Suprapubic skin (tissue), 4 donors: ENCODE measurements around the gene RALGPS1. TPM values are rescaled to one million over a fixed set of nuclear protein-coding genes. Genes with fewer than 3 reads are reported as not detected.

Experiments
- DNase-seq, 2 donors: peaks; one replicate each; pipeline ENCODE4 v3.0.0-alpha.2; 2019; ENCODE audit warnings: low spot score in 2 of 2
- H3K27ac ChIP-seq: fragments of 200-600 bp; sonication (generic); one replicate; pipeline ENCODE4 v1.5.1; 2019
- H3K27me3 ChIP-seq: fragments of 200-600 bp; sonication (generic); one replicate; pipeline ENCODE4 v1.5.1; 2019
- H3K36me3 ChIP-seq: fragments of 200-600 bp; sonication (generic); one replicate; pipeline ENCODE4 v1.5.1; 2019
- H3K4me1 ChIP-seq: fragments of 200-600 bp; sonication (generic); one replicate; pipeline ENCODE4 v1.5.1; 2019
- H3K4me3 ChIP-seq: fragments of 200-600 bp; sonication (generic); one replicate; pipeline ENCODE4 v1.5.1; 2019; ENCODE audit warnings: mild to moderate bottlenecking
- H3K9me3 ChIP-seq: fragments of 200-600 bp; sonication (generic); one replicate; pipeline ENCODE4 v1.5.1; 2019
- CTCF ChIP-seq, 2 donors: fragments of 200-600 bp in 1 of 2; fragments of 450-650 bp in 1 of 2; sonication (generic) in 1 of 2; IDR thresholded peaks; one replicate each; pipeline ENCODE4 v1.5.1; 2016 to 2019; ENCODE audit warnings: antibody characterized with exemption in 2 of 2, mild to moderate bottlenecking in 1 of 2, moderate library complexity in 1 of 2
- EP300 ChIP-seq: sonication (generic); formaldehyde crosslinking; IDR thresholded peaks from one replicate; pipeline ENCODE4 v1.6.1; 2017; ENCODE audit warnings: antibody characterized with exemption
- POLR2A ChIP-seq, 2 donors: fragments of 450-650 bp; IDR thresholded peaks; one replicate each; pipeline ENCODE4 v1.6.1; 2017; ENCODE audit warnings: antibody characterized with exemption in 2 of 2, mild to moderate bottlenecking in 2 of 2, moderate library complexity in 2 of 2
- POLR2AphosphoS5 ChIP-seq, 3 donors: sonication (generic); formaldehyde crosslinking; IDR thresholded peaks; one replicate each; pipeline ENCODE4 v1.6.1; 2017; ENCODE audit warnings: antibody characterized with exemption in 3 of 3
- WGBS: methylation state at CpG from one replicate; pipeline ENCODE4 v1.1.5; 2018; 5-methylcytosine and 5-hydroxymethylcytosine counted together
- total RNA-seq, 4 donors: library from RNA; depleted of rRNA; stranded (reverse); fragments of >200 nt; gene quantifications; one replicate each; pipeline ENCODE4 v1.1.0, GENCODE V29; 2016

Gene RALGPS1
- total RNA-seq, 4 donors from 2014 or later = 14.8 to 86.7 (median 21.4) TPM

GRCh38 chr9:127199001-127199791, 284.6 kb downstream of the RALGPS1 start:
- 13% methylated on average over 10 of the region's 15 CpGs for WGBS
- H3K4me3 ChIP-seq = no peak overlapping the region
- peak; percentile 87 to 89 for DNase-seq
- H3K27ac ChIP-seq = no peak overlapping the region
- no peaks in the 10 kb centered on the region for H3K9me3 ChIP-seq
- H3K4me1 ChIP-seq = peaks cover 30% of the 10 kb centered on the region
- H3K27me3 ChIP-seq = no peaks in the 10 kb centered on the region
- H3K36me3 ChIP-seq = no peaks in the 10 kb centered on the region
- TF ChIP-seq CTCF (IDR thresholded peaks at IDR 0.05) = peak; percentile 84 to 97
- no peak for TF ChIP-seq POLR2A (IDR thresholded peaks at IDR 0.05)

GRCh38 chr9:127200106-127200862, 285.7 kb downstream of the RALGPS1 start:
- 93% methylated on average over 10 of the region's 10 CpGs for WGBS
- Histone ChIP-seq H3K4me3 (no peak overlapping the region), H3K27ac (no peak overlapping the region), H3K27me3 (no peaks in the 10 kb centered on the region), H3K9me3 (no peaks in the 10 kb centered on the region), H3K36me3 (no peaks in the 10 kb centered on the region), H3K4me1 (peaks cover 30% of the 10 kb centered on the region)
- no peak for DNase-seq
- no peak for TF ChIP-seq POLR2A (IDR thresholded peaks at IDR 0.05)
- TF ChIP-seq EP300 = no peak
- no peak for TF ChIP-seq POLR2AphosphoS5 (IDR thresholded peaks at IDR 0.05)
- TF ChIP-seq CTCF (IDR thresholded peaks at IDR 0.05) = no peak

DNA sequence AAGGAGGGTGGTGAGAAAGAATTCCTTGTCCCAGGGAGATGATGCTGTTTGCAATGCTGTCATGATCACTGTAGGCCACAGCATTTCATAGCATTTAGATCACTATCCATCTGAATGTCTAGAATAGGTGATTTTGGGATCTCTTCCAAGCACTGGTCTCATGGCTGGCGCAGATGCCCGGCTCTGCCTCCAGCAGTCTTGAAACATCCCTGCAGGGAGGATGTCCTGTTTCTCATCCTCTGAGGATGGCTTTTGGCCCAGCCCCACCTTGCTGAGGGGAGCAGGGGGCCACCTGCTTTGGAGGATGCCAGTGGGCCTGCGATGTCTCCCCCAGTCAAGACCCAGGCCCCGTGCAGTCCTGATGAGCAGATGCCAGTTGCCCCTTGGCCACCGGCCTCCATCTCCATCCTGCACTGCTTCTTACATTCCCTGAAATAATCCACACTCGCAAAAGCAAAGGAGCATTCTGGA, 286.5 kb downstream of the RALGPS1 start:
- DNase-seq = no peak
- 91% methylated on average over 3 of the region's 6 CpGs for WGBS
- no peaks in the 10 kb centered on the region for H3K27me3 ChIP-seq
- no peak overlapping the region for H3K27ac ChIP-seq
- no peak overlapping the region for H3K4me3 ChIP-seq
- peaks cover 30% of the 10 kb centered on the region for H3K4me1 ChIP-seq
- no peaks in the 10 kb centered on the region for H3K9me3 ChIP-seq
- H3K36me3 ChIP-seq = no peaks in the 10 kb centered on the region
- TF ChIP-seq EP300 (no peak), POLR2AphosphoS5 (IDR thresholded peaks at IDR 0.05) (no peak), CTCF (IDR thresholded peaks at IDR 0.05) (no peak), POLR2A (IDR thresholded peaks at IDR 0.05) (no peak)

- no peaks in the 10 kb centered on the region for H3K9me3 ChIP-seq
- WGBS = 96% methylated on average over 11 of the region's 11 CpGs
- no peak for DNase-seq
- no peak overlapping the region for H3K4me3 ChIP-seq
- no peaks in the 10 kb centered on the region for H3K27me3 ChIP-seq
- TF ChIP-seq CTCF (IDR thresholded peaks at IDR 0.05) (no peak), POLR2AphosphoS5 (IDR thresholded peaks at IDR 0.05) (no peak), POLR2A (IDR thresholded peaks at IDR 0.05) (no peak), EP300 (no peak)
- no peak overlapping the region for H3K27ac ChIP-seq
- H3K4me1 ChIP-seq = peaks cover 30% of the 10 kb centered on the region
- H3K36me3 ChIP-seq = no peaks in the 10 kb centered on the region
Observed at GRCh38 chr9:127201731-127202130, 287.1 kb downstream of the RALGPS1 start.

- H3K27ac ChIP-seq = no peak overlapping the region
- 72% methylated on average over 8 of the region's 11 CpGs for WGBS
- no peaks in the 10 kb centered on the region for H3K36me3 ChIP-seq
- peaks cover 23% of the 10 kb centered on the region for H3K4me1 ChIP-seq
- TF ChIP-seq CTCF (IDR thresholded peaks at IDR 0.05) (no peak), POLR2A (IDR thresholded peaks at IDR 0.05) (no peak), POLR2AphosphoS5 (IDR thresholded peaks at IDR 0.05) (no peak), EP300 (no peak)
- DNase-seq = no peak
- H3K27me3 ChIP-seq = no peaks in the 10 kb centered on the region
- H3K9me3 ChIP-seq = no peaks in the 10 kb centered on the region
- H3K4me3 ChIP-seq = no peak overlapping the region
Observed at GRCh38 chr9:127202461-127203169, 288.0 kb downstream of the RALGPS1 start.
